T-cell (primary cell): Measurements from ENCODE around the gene GIMAP6. TPM values are rescaled to one million over a fixed set of nuclear protein-coding genes. Genes with fewer than 3 reads are reported as not detected.

Source experiments
- ATAC-seq, 4 experiments: fragments of 200-7000 bp in 3 of 4; fragments of 150-1000 bp in 1 of 4; cut with Tn5 transposase; replicated peaks in 1 of 4; 1 replicate in 3 of 4; 2 replicates in 1 of 4; pipeline ENCODE4 v1.10.0; 2021; ENCODE audit warnings: moderate library complexity in 3 of 4, mild to moderate bottlenecking in 2 of 4, moderate number of reproducible peaks in 1 of 4
- CTCF ChIA-PET, 2 donors: fragments of 300-600 bp; sonication (Branson Sonifier 250); formaldehyde crosslinking; loops; one replicate each; lab custom pipeline; 2022; ENCODE audit warnings: antibody characterized with exemption in 2 of 2; lab: Charles Lee
- POLR2A ChIA-PET, 2 donors: fragments of 300-600 bp; sonication (Branson Sonifier 250); formaldehyde crosslinking; loops; one replicate each; lab custom pipeline; 2022; ENCODE audit warnings: antibody characterized with exemption in 2 of 2; lab: Charles Lee
- DNase-seq, 35 experiments: peaks; one replicate each; pipeline versions ENCODE4 v3.0.0 to v3.0.0-alpha.2; 2013 to 2023
- H3K27ac ChIP-seq: one replicate; pipeline ENCODE4 v1.5.1; 2013; ENCODE audit warnings: low read length
- H3K27me3 ChIP-seq, 2 experiments: replicated peaks in 1 of 2; 1 replicate in 1 of 2; 2 replicates in 1 of 2; pipeline versions ENCODE4 v1.6.1 to v1.7.0; 2013; ENCODE audit warnings: low read length in 1 of 2, mixed read lengths in 1 of 2; ENCODE audit not compliant: control insufficient read depth in 2 of 2, insufficient read depth in 2 of 2; ENCODE audit errors: extremely low read depth in 1 of 2
- H3K36me3 ChIP-seq, 2 donors: 1 replicate in 1 of 2; 2 replicates in 1 of 2; pipeline versions ENCODE4 v1.6.1 to v1.7.0; 2013; ENCODE audit warnings: low read length in 1 of 2; ENCODE audit not compliant: control insufficient read depth in 2 of 2, insufficient read depth in 1 of 2; ENCODE audit errors: extremely low read depth in 1 of 2
- H3K4me1 ChIP-seq, 2 experiments: 1 replicate in 1 of 2; 2 replicates in 1 of 2; pipeline versions ENCODE4 v1.6.1 to v1.7.0; 2013; ENCODE audit warnings: low read length in 2 of 2, mixed read lengths in 1 of 2; ENCODE audit not compliant: insufficient read depth in 2 of 2, control insufficient read depth in 1 of 2; ENCODE audit errors: extremely low read depth in 1 of 2
- H3K4me3 ChIP-seq, 2 donors: 1 replicate in 1 of 2; 2 replicates in 1 of 2; pipeline versions ENCODE4 v1.5.1 to v1.7.0; 2013; ENCODE audit warnings: mild to moderate bottlenecking in 2 of 2, low read length in 1 of 2, moderate library complexity in 1 of 2; ENCODE audit not compliant: control insufficient read depth in 1 of 2; ENCODE audit errors: extremely low read depth in 1 of 2
- H3K9me3 ChIP-seq: 2 replicates; pipeline ENCODE4 v1.7.0; 2013
- H3K27ac Mint-ChIP-seq, 2 donors: one replicate each; pipeline ENCODE4 v1.8.0; 2020 to 2021; ENCODE audit warnings: mild to moderate bottlenecking in 2 of 2, mixed read lengths in 2 of 2
- H3K27me3 Mint-ChIP-seq, 2 donors: one replicate each; pipeline ENCODE4 v1.8.0; 2021 to 2022; ENCODE audit warnings: mixed read lengths in 2 of 2
- H3K36me3 Mint-ChIP-seq: one replicate; pipeline ENCODE4 v1.8.0; 2021; ENCODE audit warnings: mixed read lengths
- H3K4me1 Mint-ChIP-seq, 3 donors: one replicate each; pipeline ENCODE4 v1.8.0; 2020 to 2022; ENCODE audit warnings: mixed read lengths in 3 of 3, mild to moderate bottlenecking in 1 of 3
- H3K4me3 Mint-ChIP-seq, 3 donors: one replicate each; pipeline ENCODE4 v1.8.0; 2020 to 2022; ENCODE audit warnings: mild to moderate bottlenecking in 3 of 3, mixed read lengths in 3 of 3, moderate library complexity in 3 of 3
- H3K9me3 Mint-ChIP-seq, 3 donors: one replicate each; pipeline ENCODE4 v1.8.0; 2020 to 2022; ENCODE audit warnings: mixed read lengths in 3 of 3
- WGBS: methylation state at CpG from one replicate; pipeline ENCODE4 v1.1.5; 2013; ENCODE audit warnings: missing lambda C conversion rate; ENCODE audit not compliant: insufficient coverage; 5-methylcytosine and 5-hydroxymethylcytosine counted together
- total RNA-seq, 35 experiments: library from RNA in 6 of 35; stranded (reverse) in 6 of 35; fragments of 120-200 nt in 1 of 35; gene quantifications; one replicate each; pipeline versions ENCODE4 v1.2.1 to v1.2.4 and lab custom pipeline; 2013 to 2026

Gene GIMAP6
- total RNA-seq, 5 donors from 2014 or later (not counting 1 experiment from before 2014, with no cell fraction given) = 55.0 to 168 (median 150) TPM

DNA sequence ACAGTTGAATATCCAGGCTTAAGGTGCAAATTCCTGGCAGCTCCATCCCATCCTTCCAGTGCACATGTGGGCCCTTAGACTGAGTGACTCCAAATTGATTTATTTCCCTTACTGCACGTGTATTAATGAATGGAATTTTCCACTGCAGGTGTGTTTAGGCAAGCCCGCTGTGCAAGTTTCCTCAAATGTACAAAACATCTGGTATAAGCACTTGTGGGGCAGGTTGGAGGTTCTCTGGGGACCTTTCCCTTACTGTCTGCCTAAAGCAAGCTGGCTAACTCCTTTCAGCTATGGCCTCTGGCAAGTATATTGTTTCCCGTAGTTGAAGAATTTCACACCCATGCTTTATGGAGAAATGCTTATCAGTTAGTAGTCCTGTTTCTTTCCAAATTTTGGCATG lies 25.3 kb upstream of the GIMAP6 start:
- peak in 1 of 4 experiments; percentile 40 for ATAC-seq
- POLR2A ChIA-PET = interaction anchor here in 1 of 2 donors (0.5 kb wide), 1 partner anchor 70 kb away, joined by 3 read pairs; no protein-coding TSS in a partner anchor
- DNase-seq = no peak
- Histone ChIP-seq H3K4me3 (no peak overlapping the region), H3K9me3 (no peaks in the 10 kb centered on the region), H3K27ac (no peak overlapping the region), H3K4me1 (peaks cover 8 to 9% of the 10 kb centered on the region in 2 experiments), H3K36me3 (no peaks in the 10 kb centered on the region), H3K27me3 (no peaks in the 10 kb centered on the region)
- CTCF ChIA-PET = no interaction called here
- Mint-ChIP-seq H3K9me3 (peaks cover 6 to 25% (median 9%) of the 10 kb centered on the region in 3 donors), H3K4me3 (no peak overlapping the region), H3K36me3 (peaks cover 34% of the 10 kb centered on the region), H3K4me1 (peaks cover 36 to 59% (median 46%) of the 10 kb centered on the region in 3 donors), H3K27me3 (no peaks in the 10 kb centered on the region), H3K27ac (no peak overlapping the region)
- WGBS = no CpG with 5 or more reads among the region's 3 CpGs

DNA sequence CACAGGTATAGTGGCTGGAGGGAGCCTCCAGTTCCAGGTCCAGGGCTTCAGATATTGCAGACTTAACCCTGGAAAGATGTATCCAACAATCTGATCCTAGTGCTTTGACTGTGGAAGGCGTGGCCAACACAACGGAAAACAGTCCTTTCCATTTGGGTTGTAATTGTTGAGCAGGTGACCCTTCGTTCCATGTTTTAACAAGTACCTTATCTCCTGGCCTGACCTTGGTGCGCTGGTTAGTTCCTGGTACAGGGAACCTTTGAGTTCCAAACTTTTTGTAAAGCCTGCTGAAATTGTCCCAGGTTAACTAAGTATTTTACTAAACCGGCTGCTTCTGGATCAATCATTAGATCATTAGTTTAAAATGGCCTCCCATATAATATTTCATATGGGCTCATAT lies 23.9 kb upstream of the GIMAP6 start:
- ATAC-seq (no peak), DNase-seq (no peak)
- POLR2A ChIA-PET = no interaction called here
- no peaks in the 10 kb centered on the region for H3K4me1 ChIP-seq
- no peaks in the 10 kb centered on the region for H3K36me3 ChIP-seq
- peaks cover 26 to 45% (median 34%) of the 10 kb centered on the region in 3 donors for H3K4me1 Mint-ChIP-seq
- H3K4me3 Mint-ChIP-seq = no peak overlapping the region
- CTCF ChIA-PET = interaction anchor here in 1 of 2 donors (0.5 kb wide), 1 partner anchor 918 kb away, joined by 5 read pairs; no protein-coding TSS in a partner anchor
- H3K27ac Mint-ChIP-seq = no peak overlapping the region
- peaks cover 32% of the 10 kb centered on the region for H3K36me3 Mint-ChIP-seq
- no peaks in the 10 kb centered on the region for H3K27me3 Mint-ChIP-seq
- peaks cover 2% of the 10 kb centered on the region for H3K9me3 ChIP-seq
- H3K9me3 Mint-ChIP-seq = peaks cover 9 to 37% (median 14%) of the 10 kb centered on the region in 3 donors
- H3K4me3 ChIP-seq = no peak overlapping the region
- H3K27ac ChIP-seq = no peak overlapping the region
- 95% methylated on average over 4 of the region's 5 CpGs for WGBS
- H3K27me3 ChIP-seq = no peaks in the 10 kb centered on the region

- no peak for DNase-seq
- Histone ChIP-seq H3K36me3 (no peaks in the 10 kb centered on the region), H3K27ac (no peak overlapping the region), H3K9me3 (peaks cover 2% of the 10 kb centered on the region), H3K27me3 (no peaks in the 10 kb centered on the region), H3K4me1 (peaks cover 0 to under 1% of the 10 kb centered on the region in 2 experiments), H3K4me3 (no peak overlapping the region)
- Mint-ChIP-seq H3K27me3 (no peaks in the 10 kb centered on the region), H3K4me1 (peaks cover 29 to 34% (median 33%) of the 10 kb centered on the region in 3 donors), H3K9me3 (peaks cover 13 to 41% (median 19%) of the 10 kb centered on the region in 3 donors), H3K36me3 (peaks cover 35% of the 10 kb centered on the region), H3K27ac (no peak overlapping the region), H3K4me3 (no peak overlapping the region)
- POLR2A ChIA-PET = no interaction called here
- ATAC-seq = no peak
- no CpG with 5 or more reads among the region's 2 CpGs for WGBS
- CTCF ChIA-PET = no interaction called here
Observed at GRCh38 chr7:150654692-150655091, 22.5 kb upstream of the GIMAP6 start.

DNA sequence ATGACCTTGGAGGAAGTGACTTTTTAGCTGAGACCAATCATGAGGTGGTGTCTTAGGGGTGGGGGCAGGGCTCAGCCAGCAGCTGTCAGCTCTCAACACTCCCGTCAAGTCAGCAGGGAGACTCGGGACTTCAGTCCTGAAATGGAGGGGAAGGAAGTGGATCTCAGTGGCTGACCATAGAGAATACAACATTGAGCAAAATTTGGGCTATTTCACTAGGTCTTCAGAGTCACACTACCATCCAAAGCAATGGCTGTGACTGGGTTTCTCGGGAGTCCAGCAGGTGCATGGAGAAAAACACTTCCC lies 16.8 kb upstream of the GIMAP6 start:
- Mint-ChIP-seq H3K4me3 (peak overlapping the region in 1 of 3 donors; percentile 66), H3K27me3 (no peaks in the 10 kb centered on the region), H3K36me3 (peaks cover 40% of the 10 kb centered on the region), H3K4me1 (peaks cover 61 to 72% (median 67%) of the 10 kb centered on the region in 3 donors), H3K9me3 (peaks cover 9 to 49% (median 25%) of the 10 kb centered on the region in 3 donors), H3K27ac (peak overlapping the region; percentile 87 to 88)
- Histone ChIP-seq H3K9me3 (peaks cover 3% of the 10 kb centered on the region), H3K36me3 (no peaks in the 10 kb centered on the region), H3K4me1 (peaks cover 13 to 23% of the 10 kb centered on the region in 2 experiments), H3K27ac (peak overlapping the region; percentile 81), H3K27me3 (no peaks in the 10 kb centered on the region), H3K4me3 (no peak overlapping the region)
- ATAC-seq (no peak), DNase-seq (no peak)
- no CpG with 5 or more reads among the region's 3 CpGs for WGBS
- POLR2A ChIA-PET = interaction anchor here in 1 of 2 donors (0.8 kb wide), 1 partner anchor 173 kb away, joined by 3 read pairs; no protein-coding TSS in a partner anchor
- CTCF ChIA-PET = interaction anchor here in 1 of 2 donors (0.6 kb wide), 1 partner anchor 200 kb away, joined by 3 read pairs; no protein-coding TSS in a partner anchor

- Mint-ChIP-seq H3K27me3 (no peaks in the 10 kb centered on the region), H3K27ac (peak overlapping the region; percentile 88 to 90), H3K4me1 (peaks cover 62 to 72% (median 67%) of the 10 kb centered on the region in 3 donors), H3K36me3 (peaks cover 43% of the 10 kb centered on the region), H3K4me3 (peak overlapping the region in 2 of 3 donors; percentile 11 to 66), H3K9me3 (peaks cover 12 to 47% (median 20%) of the 10 kb centered on the region in 3 donors)
- ChIA-PET POLR2A (no interaction called here), CTCF (interaction anchor here in 1 of 2 donors (0.6 kb wide), 1 partner anchor 200 kb away, joined by 3 read pairs; no protein-coding TSS in a partner anchor)
- WGBS = 33% methylated on average over 1 of the region's 3 CpGs
- DNase-seq = peak in 7 of 35 experiments; percentile 22 to 66 (median 27)
- Histone ChIP-seq H3K36me3 (no peaks in the 10 kb centered on the region), H3K4me1 (peaks cover 13 to 23% of the 10 kb centered on the region in 2 experiments), H3K4me3 (no peak overlapping the region), H3K27ac (peak overlapping the region; percentile 81), H3K9me3 (peaks cover 3% of the 10 kb centered on the region), H3K27me3 (no peaks in the 10 kb centered on the region)
- peak; percentile 65 to 96 (median 72) for ATAC-seq
Observed at GRCh38 chr7:150648353-150649079, 16.3 kb upstream of the GIMAP6 start.

DNA sequence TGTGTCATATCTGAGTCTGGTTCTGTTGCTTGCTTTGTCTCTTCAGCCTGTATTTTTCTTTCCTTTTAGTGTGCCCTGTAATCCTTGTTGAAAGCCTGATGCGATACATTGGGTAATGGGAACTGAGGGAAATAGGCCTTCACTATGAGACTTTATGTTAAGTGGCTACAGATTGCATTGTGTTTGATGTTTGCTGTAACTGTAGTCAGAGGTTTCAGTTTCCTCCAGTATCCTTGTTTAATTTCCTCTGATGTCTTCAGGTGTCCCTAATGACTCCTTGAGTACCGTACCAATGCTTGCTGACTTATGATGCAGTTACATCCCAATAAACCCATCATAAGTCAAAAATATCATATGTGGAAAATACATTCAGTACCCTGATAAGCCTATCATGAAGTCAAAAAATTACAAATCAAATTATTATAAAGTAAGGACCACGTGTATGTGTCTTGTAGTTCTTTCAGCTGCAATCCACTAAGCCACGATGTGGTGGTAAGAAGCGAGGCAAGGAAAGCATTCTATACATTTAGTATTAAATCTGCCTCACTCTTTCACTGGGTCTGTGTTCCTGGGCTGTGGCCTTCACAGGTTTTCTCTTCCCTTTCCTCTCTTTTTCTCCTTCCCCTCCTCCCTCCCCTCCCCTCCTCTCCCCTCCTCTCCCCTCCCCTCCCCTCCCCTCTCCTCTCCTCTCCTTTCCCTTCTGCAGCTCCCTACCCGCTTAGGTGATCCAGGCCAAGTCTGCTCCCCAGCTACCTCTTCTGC lies 13.3 kb upstream of the GIMAP6 start:
- peak in 2 of 4 experiments; percentile 34 to 57 for ATAC-seq
- no peak for DNase-seq
- Histone ChIP-seq H3K27me3 (no peaks in the 10 kb centered on the region), H3K4me3 (no peak overlapping the region), H3K9me3 (peaks cover 2% of the 10 kb centered on the region), H3K27ac (no peak overlapping the region), H3K4me1 (peaks cover 15 to 25% of the 10 kb centered on the region in 2 experiments), H3K36me3 (no peaks in the 10 kb centered on the region)
- Mint-ChIP-seq H3K9me3 (peaks cover 7 to 36% (median 7%) of the 10 kb centered on the region in 3 donors), H3K4me3 (peak overlapping the region in 1 of 3 donors; percentile 57), H3K27ac (peak overlapping the region; percentile 76 to 83), H3K27me3 (no peaks in the 10 kb centered on the region), H3K4me1 (peaks cover 76 to 83% (median 79%) of the 10 kb centered on the region in 3 donors), H3K36me3 (peaks cover 39% of the 10 kb centered on the region)
- ChIA-PET POLR2A (interaction anchor here in 1 of 2 donors (0.7 kb wide), 1 partner anchor 64 kb away, joined by 4 read pairs; no protein-coding TSS in a partner anchor), CTCF (no interaction called here)
- WGBS = no CpG with 5 or more reads among the region's 6 CpGs
